CD4-positive, alpha-beta T cell treated with Interleukin-10 for 1 hour (primary cell): Measurements from ENCODE around the gene TPST1.
"Not testable (repeated sequence)": the region's sequence is repeated elsewhere in the genome, so short reads cannot be mapped to it uniquely, and the experiment has no call there.

Source experiments
- DNase-seq: peaks from one replicate; pipeline ENCODE4 v3.0.0-alpha.2; 2020

The TPST1 gene

GRCh38 chr7:66189695-66190503, 15.2 kb upstream of the TPST1 start:
- DNase-seq = no peak

GRCh38 chr7:66190504-66190857, 14.7 kb upstream of the TPST1 start:
- DNase-seq = no peak

- no peak for DNase-seq
Observed at GRCh38 chr7:66193146-66193725, 11.9 kb upstream of the TPST1 start.

- no peak for DNase-seq
Observed at GRCh38 chr7:66198469-66198868, 6.7 kb upstream of the TPST1 start.

GRCh38 chr7:66198956-66199355, 6.2 kb upstream of the TPST1 start:
- no peak for DNase-seq

- DNase-seq = no peak
Observed at GRCh38 chr7:66202441-66202840, 2.7 kb upstream of the TPST1 start.

GRCh38 chr7:66205741-66206090, 582 bp downstream of the TPST1 start:
- DNase-seq = no peak

- DNase-seq = no peak
Observed at GRCh38 chr7:66206119-66206933, 1.2 kb downstream of the TPST1 start.

- no peak for DNase-seq
Observed at GRCh38 chr7:66206934-66207240, 1.8 kb downstream of the TPST1 start.

- no peak for DNase-seq
Observed at GRCh38 chr7:66207540-66207939, 2.4 kb downstream of the TPST1 start.

GRCh38 chr7:66211429-66211828, 6.3 kb downstream of the TPST1 start:
- DNase-seq = no peak

- no peak for DNase-seq
Observed at GRCh38 chr7:66213637-66214036, 8.5 kb downstream of the TPST1 start.

- DNase-seq = no peak
Observed at GRCh38 chr7:66216687-66217086, 11.6 kb downstream of the TPST1 start.

- no peak for DNase-seq
Observed at GRCh38 chr7:66219805-66220204, 14.7 kb downstream of the TPST1 start.

- no peak for DNase-seq
Observed at GRCh38 chr7:66221442-66221841, 16.3 kb downstream of the TPST1 start.

- DNase-seq = no peak
Observed at GRCh38 chr7:66227808-66228207, 22.7 kb downstream of the TPST1 start.

- DNase-seq = not testable (repeated sequence)
Observed at GRCh38 chr7:66231326-66232216, 26.4 kb downstream of the TPST1 start.

- no peak for DNase-seq
Observed at GRCh38 chr7:66233638-66234037, 28.5 kb downstream of the TPST1 start.

- DNase-seq = no peak
Observed at GRCh38 chr7:66236713-66237303, 31.7 kb downstream of the TPST1 start.

- DNase-seq = no peak
Observed at GRCh38 chr7:66237906-66238772, 33.0 kb downstream of the TPST1 start.

- DNase-seq = no peak
Observed at GRCh38 chr7:66238773-66239466, 33.8 kb downstream of the TPST1 start.
